Cardiac septum (tissue), 1 donor: Measurements from ENCODE around the gene CTSA. TPM values are rescaled to one million over a fixed set of nuclear protein-coding genes. Genes with fewer than 3 reads are reported as not detected.

ENCODE experiments used
- total RNA-seq: library from RNA; stranded (reverse); fragmentation: NEBNext Ultra II Directional; extraction: Animal tissue kit (Norgen Biotek cat#: 25700); gene quantifications from one replicate; pipeline ENCODE4 v1.2.1, GENCODE V29; 2021
- donor health status: DM: no; HTN: no; CAD: no.

The CTSA gene
- total RNA-seq, 1 donor from 2014 or later, result 111 TPM

Other genes with a start within 250 kb of the CTSA start
- not detected for gene WFDC11, start 221.1 kb upstream of the CTSA start, total RNA-seq
- not detected for gene WFDC13, start 189.3 kb upstream of the CTSA start, total RNA-seq
- not detected for gene WFDC10B, start 186.3 kb upstream of the CTSA start, total RNA-seq
- gene SPINT4, start 169.0 kb upstream of the CTSA start, total RNA-seq, result not detected
- 2.0 TPM for gene WFDC3, start 99.5 kb upstream of the CTSA start, total RNA-seq
- 26.3 TPM for gene DNTTIP1, start 99.4 kb upstream of the CTSA start, total RNA-seq
- gene UBE2C, start 78.7 kb upstream of the CTSA start, total RNA-seq, result 0.38 TPM
- gene TNNC2, start 64.0 kb upstream of the CTSA start, total RNA-seq, result not detected
- gene SNX21, start 57.5 kb upstream of the CTSA start, total RNA-seq, result 19.5 TPM
- 24.9 TPM for gene ACOT8, start 33.9 kb upstream of the CTSA start, total RNA-seq
- gene ZSWIM3, start 33.7 kb upstream of the CTSA start, total RNA-seq, result 2.0 TPM
- gene ZSWIM1, start 10.1 kb upstream of the CTSA start, total RNA-seq, result 6.9 TPM
- gene SPATA25, start 3.7 kb upstream of the CTSA start, total RNA-seq, result 3.3 TPM
- 7.6 TPM for gene NEURL2, start 127 bp upstream of the CTSA start, total RNA-seq
- 37.1 TPM for gene PLTP, start 20.8 kb downstream of the CTSA start, total RNA-seq
- 30.2 TPM for gene PCIF1, start 43.3 kb downstream of the CTSA start, total RNA-seq
- 8.5 TPM for gene ZNF335, start 80.9 kb downstream of the CTSA start, total RNA-seq
- gene MMP9, start 117.6 kb downstream of the CTSA start, total RNA-seq, result 2.4 TPM
- gene SLC12A5, start 137.9 kb downstream of the CTSA start, total RNA-seq, result 0.73 TPM
- gene NCOA5, start 198.6 kb downstream of the CTSA start, total RNA-seq, result 12.3 TPM
- gene CD40, start 227.0 kb downstream of the CTSA start, total RNA-seq, result 3.8 TPM